ENCODE data around the gene MMEL1.

Gene MMEL1

DNA sequence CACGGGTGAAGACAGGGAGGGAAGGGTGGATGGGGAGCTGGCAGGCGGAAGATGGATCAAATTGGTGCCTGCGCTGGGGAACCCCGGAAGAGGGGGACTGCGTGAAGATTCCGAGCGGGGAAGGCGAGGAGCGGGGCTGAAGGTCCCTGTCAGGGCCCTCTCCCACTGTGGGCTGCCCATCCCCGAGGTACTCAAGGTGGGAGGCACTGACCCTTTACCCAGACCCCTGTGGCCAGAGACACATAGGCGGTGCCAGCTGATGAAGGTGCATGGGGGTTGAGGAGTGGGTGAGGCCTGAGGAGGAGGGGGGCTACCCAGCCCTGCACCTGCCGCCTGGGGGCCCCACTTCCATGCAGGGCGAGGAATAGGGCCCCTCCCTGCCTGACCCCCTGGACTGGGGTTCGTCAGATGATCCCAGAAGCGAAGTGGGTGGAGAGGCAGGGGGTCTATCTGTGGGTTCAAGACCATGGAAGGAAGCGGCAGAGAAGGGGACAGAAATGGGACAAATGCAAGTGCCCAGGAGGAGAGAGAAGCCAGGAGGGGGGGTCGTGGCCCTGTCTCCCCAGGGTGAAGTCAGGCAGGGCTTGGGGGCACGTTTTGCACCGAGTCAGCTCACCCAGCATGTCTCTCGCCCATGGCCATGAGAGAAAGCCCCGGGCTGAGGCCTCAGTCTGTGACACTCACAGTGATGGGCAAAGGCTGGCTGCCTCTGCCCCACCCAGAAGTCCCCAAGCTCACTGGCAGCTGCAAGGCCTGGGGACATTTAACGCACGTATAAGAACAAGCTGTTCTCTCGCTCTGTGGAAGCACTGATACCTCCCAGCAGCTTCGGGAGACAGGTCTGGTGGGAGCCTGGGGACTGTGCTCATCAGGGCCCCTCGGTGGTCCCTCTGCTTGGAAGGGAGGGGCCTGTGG is 7.0 kb upstream of the MMEL1 start:
- in situ Hi-C loops (cut with HindIII; ENCODE audit: low sequenced_read_pairs): no loop called here
- DNase-seq (ENCODE audit: low read depth): no peak
- H3K4me3 ChIP-seq (ENCODE audit: low read depth, low read length): no peak overlapping the region
- TF ChIP-seq CTCF (IDR thresholded peaks at IDR 0.05; ENCODE audit: low read depth, low read length, missing control alignments): no peak

GRCh38 chr1:2639203-2639602 is 6.4 kb upstream of the MMEL1 start:
- no peak for TF ChIP-seq CTCF (IDR thresholded peaks at IDR 0.05; ENCODE audit: low read depth, low read length, missing control alignments)
- no peak for DNase-seq (ENCODE audit: low read depth)
- no peak overlapping the region for H3K4me3 ChIP-seq (ENCODE audit: low read depth, low read length)
- in situ Hi-C loops (cut with HindIII; ENCODE audit: low sequenced_read_pairs): no loop called here

DNA sequence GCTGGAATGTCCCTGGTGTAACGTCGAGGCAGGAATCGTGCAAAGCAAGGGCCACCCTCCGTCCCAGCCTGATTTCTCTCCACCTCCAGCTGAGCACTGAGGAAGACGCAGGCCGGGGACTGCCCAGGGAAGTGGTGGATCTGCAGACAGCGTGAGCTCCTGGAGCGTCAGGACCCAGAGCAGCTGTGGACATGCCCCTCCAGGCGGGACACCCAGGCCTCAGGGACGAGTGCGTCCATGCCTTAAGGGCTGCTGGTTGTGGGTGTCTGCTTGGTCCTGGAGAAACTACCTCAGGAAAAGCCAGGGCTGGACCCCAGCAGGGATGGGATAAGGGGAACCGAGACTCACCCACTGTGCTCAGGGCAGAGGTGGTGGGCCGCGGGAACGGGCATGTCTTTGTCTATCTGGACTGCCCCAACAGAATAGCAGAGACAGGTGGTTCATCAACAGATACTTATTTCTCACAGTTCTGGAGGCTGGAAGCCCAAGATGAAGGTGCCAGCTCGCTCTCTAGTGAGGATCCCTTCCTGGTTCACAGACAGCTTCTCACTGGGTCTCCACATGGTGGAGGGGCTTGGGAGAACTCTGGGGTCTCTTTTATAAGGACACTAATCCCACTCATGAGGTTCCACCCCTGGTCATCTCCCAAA is 5.8 kb upstream of the MMEL1 start:
- no peak for TF ChIP-seq CTCF (IDR thresholded peaks at IDR 0.05; ENCODE audit: low read depth, low read length, missing control alignments)
- no peak overlapping the region for H3K4me3 ChIP-seq (ENCODE audit: low read depth, low read length)
- no peak for DNase-seq (ENCODE audit: low read depth)
- in situ Hi-C loops (cut with HindIII; ENCODE audit: low sequenced_read_pairs): no loop called here

DNA sequence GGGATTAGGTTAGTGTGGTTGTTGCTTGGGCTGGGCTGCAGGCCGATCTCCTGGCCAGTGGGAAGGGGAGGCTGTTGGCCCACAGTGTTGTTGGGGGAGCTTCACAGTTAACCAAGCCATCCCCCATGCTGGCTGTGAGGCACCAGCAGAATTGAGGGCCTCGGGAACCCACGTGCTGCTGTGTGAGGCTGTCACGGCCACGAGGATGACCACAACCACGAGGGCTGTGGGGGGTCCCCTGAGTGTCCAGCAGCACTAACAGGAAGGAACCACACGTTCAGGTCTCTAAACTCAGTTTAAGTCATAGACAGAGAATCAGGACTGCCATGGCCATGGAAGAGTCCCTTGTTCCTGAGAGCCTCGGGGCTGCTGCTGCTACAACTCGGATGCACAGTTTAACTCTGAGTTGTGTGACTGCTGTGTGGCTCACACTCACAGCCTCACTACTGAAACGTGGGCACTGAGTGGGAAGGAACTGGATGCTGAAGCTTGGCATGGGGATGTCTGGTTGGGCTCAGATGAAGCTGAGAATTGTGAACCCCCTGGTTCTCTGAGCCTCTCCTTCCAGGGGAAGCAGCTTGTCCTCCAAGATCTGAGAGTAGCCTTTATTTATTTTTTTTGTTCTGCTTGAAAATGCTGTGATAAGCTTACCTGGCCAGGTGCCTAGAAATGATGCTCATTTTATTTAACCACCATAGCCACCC is 4.8 kb upstream of the MMEL1 start:
- in situ Hi-C loops (cut with HindIII; ENCODE audit: low sequenced_read_pairs): no loop called here
- DNase-seq (ENCODE audit: low read depth): no peak
- H3K4me3 ChIP-seq (ENCODE audit: low read depth, low read length): no peak overlapping the region
- no peak for TF ChIP-seq CTCF (IDR thresholded peaks at IDR 0.05; ENCODE audit: low read depth, low read length, missing control alignments)

GRCh38 chr1:2636733-2637132 is 3.9 kb upstream of the MMEL1 start:
- no peak for DNase-seq (ENCODE audit: low read depth)
- TF ChIP-seq CTCF (IDR thresholded peaks at IDR 0.05; ENCODE audit: low read depth, low read length, missing control alignments): no peak
- no peak overlapping the region for H3K4me3 ChIP-seq (ENCODE audit: low read depth, low read length)
- in situ Hi-C loops (cut with HindIII; ENCODE audit: low sequenced_read_pairs): no loop called here

- in situ Hi-C loops (cut with HindIII; ENCODE audit: low sequenced_read_pairs): no loop called here
- no peak overlapping the region for H3K4me3 ChIP-seq (ENCODE audit: low read depth, low read length)
- TF ChIP-seq CTCF (IDR thresholded peaks at IDR 0.05; ENCODE audit: low read depth, low read length, missing control alignments): no peak
- no peak for DNase-seq (ENCODE audit: low read depth)
Observed at GRCh38 chr1:2635361-2636010, 2.7 kb upstream of the MMEL1 start.
